Measurements from ENCODE around the gene PAPSS2.
"Not testable (repeated sequence)": the region's sequence is repeated elsewhere in the genome, so short reads cannot be mapped to it uniquely, and the experiment has no call there.

PAPSS2 gene

GRCh38 chr10:87659571-87660483 is at the start of gene PAPSS2:
TSS of gene PAPSS2 (plus strand) at chr10:87659878. CDS start at chr10:87659982, 104 bp downstream.
- no peak for DNase-seq (ENCODE audit: low read depth)

- DNase-seq (ENCODE audit: low read depth) = not testable (repeated sequence)
These were observed 48.3 kb upstream of the PAPSS2 start for GRCh38 chr10:87611341-87611740.

- DNase-seq (ENCODE audit: low read depth) = no peak
These were observed 47.6 kb upstream of the PAPSS2 start for GRCh38 chr10:87612115-87612514.

- DNase-seq (ENCODE audit: low read depth) = no peak
These were observed 45.9 kb upstream of the PAPSS2 start for GRCh38 chr10:87613751-87614150.

GRCh38 chr10:87615856-87616255 is 43.8 kb upstream of the PAPSS2 start:
- no peak for DNase-seq (ENCODE audit: low read depth)

GRCh38 chr10:87617503-87617902 is 42.2 kb upstream of the PAPSS2 start:
- no peak for DNase-seq (ENCODE audit: low read depth)

GRCh38 chr10:87618566-87619423 is 40.9 kb upstream of the PAPSS2 start:
- no peak for DNase-seq (ENCODE audit: low read depth)

- peak; percentile 19 for DNase-seq (ENCODE audit: low read depth)
These were observed 40.0 kb upstream of the PAPSS2 start for GRCh38 chr10:87619705-87620104.

- DNase-seq (ENCODE audit: low read depth) = not testable (repeated sequence)
These were observed 38.2 kb upstream of the PAPSS2 start for GRCh38 chr10:87621440-87621839.

- DNase-seq (ENCODE audit: low read depth) = no peak
These were observed 37.2 kb upstream of the PAPSS2 start for GRCh38 chr10:87622314-87623004.

- no peak for DNase-seq (ENCODE audit: low read depth)
These were observed 36.5 kb upstream of the PAPSS2 start for GRCh38 chr10:87623191-87623590.

GRCh38 chr10:87625661-87626060 is 34.0 kb upstream of the PAPSS2 start:
- no peak for DNase-seq (ENCODE audit: low read depth)

GRCh38 chr10:87626422-87626892 is 33.2 kb upstream of the PAPSS2 start:
- DNase-seq (ENCODE audit: low read depth) = no peak

- DNase-seq (ENCODE audit: low read depth) = no peak
These were observed 29.5 kb upstream of the PAPSS2 start for GRCh38 chr10:87630171-87630570.

- DNase-seq (ENCODE audit: low read depth) = no peak
These were observed 27.2 kb upstream of the PAPSS2 start for GRCh38 chr10:87632454-87632853.

GRCh38 chr10:87634311-87634710 is 25.4 kb upstream of the PAPSS2 start:
- no peak for DNase-seq (ENCODE audit: low read depth)

- DNase-seq (ENCODE audit: low read depth) = peak; percentile 39
These were observed 24.0 kb upstream of the PAPSS2 start for GRCh38 chr10:87635498-87636312.

- DNase-seq (ENCODE audit: low read depth) = no peak
These were observed 23.3 kb upstream of the PAPSS2 start for GRCh38 chr10:87636313-87636915.

GRCh38 chr10:87639493-87639892 is 20.2 kb upstream of the PAPSS2 start:
- no peak for DNase-seq (ENCODE audit: low read depth)

GRCh38 chr10:87640043-87640442 is 19.6 kb upstream of the PAPSS2 start:
- no peak for DNase-seq (ENCODE audit: low read depth)

- no peak for DNase-seq (ENCODE audit: low read depth)
These were observed 17.2 kb upstream of the PAPSS2 start for GRCh38 chr10:87642486-87642885.
